BE2C (cell line): ENCODE measurements around the gene HEPN1.

ENCODE experiments used
- DNase-seq: peaks from one replicate; pipeline ENCODE4 v3.0.0-alpha.2; 2020
- H3K27me3 ChIP-seq: fragments of 250-450 bp; sonication (Bioruptor Pico); 2 replicates; pipeline ENCODE4 v1.5.1; 2020; ENCODE audit warnings: mild to moderate bottlenecking
- H3K36me3 ChIP-seq: fragments of 250-450 bp; sonication (Bioruptor Pico); 2 replicates; pipeline ENCODE4 v1.5.1; 2020; ENCODE audit warnings: mild to moderate bottlenecking
- H3K4me1 ChIP-seq: fragments of 250-450 bp; sonication (Bioruptor Pico); 2 replicates; pipeline ENCODE4 v1.5.1; 2020
- H3K4me3 ChIP-seq: 2 replicates; pipeline ENCODE4 v1.5.1; 2011; ENCODE audit warnings: low read depth, low read length
- H3K9me3 ChIP-seq: fragments of 250-450 bp; sonication (Bioruptor Pico); 2 replicates; pipeline ENCODE4 v1.5.1; 2020
- TF ChIP-seq, protein P1 (sequence below): IDR thresholded peaks from 2 replicates; pipeline ENCODE4 v1.5.1; 2012; ENCODE audit warnings: mild to moderate bottlenecking, low read depth, low read length

Gene HEPN1

DNA sequence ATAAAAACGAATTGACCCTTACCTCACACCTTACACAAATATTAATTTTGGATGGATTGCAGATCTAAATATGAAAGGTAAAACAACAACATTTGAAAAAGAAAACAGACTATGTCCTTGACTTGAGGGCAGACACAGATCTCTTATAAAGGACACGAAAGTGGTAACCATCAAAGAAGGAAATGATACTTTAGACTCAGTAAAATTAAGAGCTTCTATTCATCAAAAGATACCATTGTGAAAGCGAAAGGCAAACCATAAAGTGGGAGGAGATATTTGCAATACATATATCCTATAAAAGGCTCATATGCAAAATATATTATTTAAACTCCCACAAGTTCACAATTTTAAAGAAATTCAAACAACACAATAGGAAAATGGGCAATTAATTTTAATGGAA is 11.7 kb downstream of the HEPN1 start:
- Histone ChIP-seq H3K36me3 (no peaks in the 10 kb centered on the region), H3K4me1 (no peaks in the 10 kb centered on the region), H3K9me3 (no peaks in the 10 kb centered on the region), H3K27me3 (peaks cover 18% of the 10 kb centered on the region), H3K4me3 (no peak overlapping the region)
- TF ChIP-seq, protein P1, sequence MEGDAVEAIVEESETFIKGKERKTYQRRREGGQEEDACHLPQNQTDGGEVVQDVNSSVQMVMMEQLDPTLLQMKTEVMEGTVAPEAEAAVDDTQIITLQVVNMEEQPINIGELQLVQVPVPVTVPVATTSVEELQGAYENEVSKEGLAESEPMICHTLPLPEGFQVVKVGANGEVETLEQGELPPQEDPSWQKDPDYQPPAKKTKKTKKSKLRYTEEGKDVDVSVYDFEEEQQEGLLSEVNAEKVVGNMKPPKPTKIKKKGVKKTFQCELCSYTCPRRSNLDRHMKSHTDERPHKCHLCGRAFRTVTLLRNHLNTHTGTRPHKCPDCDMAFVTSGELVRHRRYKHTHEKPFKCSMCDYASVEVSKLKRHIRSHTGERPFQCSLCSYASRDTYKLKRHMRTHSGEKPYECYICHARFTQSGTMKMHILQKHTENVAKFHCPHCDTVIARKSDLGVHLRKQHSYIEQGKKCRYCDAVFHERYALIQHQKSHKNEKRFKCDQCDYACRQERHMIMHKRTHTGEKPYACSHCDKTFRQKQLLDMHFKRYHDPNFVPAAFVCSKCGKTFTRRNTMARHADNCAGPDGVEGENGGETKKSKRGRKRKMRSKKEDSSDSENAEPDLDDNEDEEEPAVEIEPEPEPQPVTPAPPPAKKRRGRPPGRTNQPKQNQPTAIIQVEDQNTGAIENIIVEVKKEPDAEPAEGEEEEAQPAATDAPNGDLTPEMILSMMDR, result no peak
- DNase-seq, result no peak

- TF ChIP-seq, protein P1, result no peak
- H3K27me3 ChIP-seq, result peaks cover 52% of the 10 kb centered on the region
- H3K9me3 ChIP-seq, result no peaks in the 10 kb centered on the region
- DNase-seq, result no peak
- H3K4me3 ChIP-seq, result no peak overlapping the region
- no peaks in the 10 kb centered on the region for H3K4me1 ChIP-seq
- no peaks in the 10 kb centered on the region for H3K36me3 ChIP-seq
These were observed 16.0 kb downstream of the HEPN1 start for GRCh38 chr11:124934862-124935547.

GRCh38 chr11:124935548-124936514 is 16.8 kb downstream of the HEPN1 start, which contains the start of gene HEPACAM:
Gene HEPACAM (minus strand): TSS chr11:124936047. CDS start chr11:124936006, 41 bp downstream.
- no peaks in the 10 kb centered on the region for H3K36me3 ChIP-seq
- TF ChIP-seq, protein P1, result no peak
- no peaks in the 10 kb centered on the region for H3K9me3 ChIP-seq
- DNase-seq, result no peak
- no peaks in the 10 kb centered on the region for H3K4me1 ChIP-seq
- H3K4me3 ChIP-seq, result no peak within 1 kb of the TSS
- H3K27me3 ChIP-seq, result peaks cover 55% of the 10 kb centered on the region

- TF ChIP-seq, protein P1, result no peak
- no peak for DNase-seq
- Histone ChIP-seq H3K9me3 (no peaks in the 10 kb centered on the region), H3K36me3 (no peaks in the 10 kb centered on the region), H3K4me3 (no peak overlapping the region), H3K4me1 (no peaks in the 10 kb centered on the region), H3K27me3 (peaks cover 55% of the 10 kb centered on the region)
These were observed 18.4 kb downstream of the HEPN1 start for GRCh38 chr11:124937336-124937935.

GRCh38 chr11:124938206-124938765 is 19.2 kb downstream of the HEPN1 start:
- Histone ChIP-seq H3K4me3 (no peak overlapping the region), H3K27me3 (peaks cover 55% of the 10 kb centered on the region), H3K36me3 (no peaks in the 10 kb centered on the region), H3K9me3 (no peaks in the 10 kb centered on the region), H3K4me1 (no peaks in the 10 kb centered on the region)
- DNase-seq, result no peak
- TF ChIP-seq, protein P1, result no peak
